Medulla oblongata (tissue), 1 donor: ENCODE data around the gene UNKL.

Source experiments
- DNase-seq: peaks from one replicate; pipeline ENCODE4 v3.0.0-alpha.2; 2015; ENCODE audit errors: extremely low spot score

The UNKL gene

GRCh38 chr16:1431497-1432270 is 17.2 kb upstream of the UNKL start:
- DNase-seq, result no peak

GRCh38 chr16:1430759-1431496 is 16.4 kb upstream of the UNKL start, which contains the start of gene PERCC1:
Gene PERCC1 (plus strand): TSS chr16:1431078. CDS start chr16:1432594, 1,516 bp downstream.
- no peak for DNase-seq

- no peak for DNase-seq
These were observed 15.8 kb upstream of the UNKL start for GRCh38 chr16:1430214-1430758.

- no peak for DNase-seq
These were observed 15.1 kb upstream of the UNKL start for GRCh38 chr16:1429631-1430030.

- DNase-seq, result no peak
These were observed 14.5 kb upstream of the UNKL start for GRCh38 chr16:1429012-1429411.

- DNase-seq, result no peak
These were observed 14.0 kb upstream of the UNKL start for GRCh38 chr16:1428511-1428910.

- DNase-seq, result no peak
These were observed 13.3 kb upstream of the UNKL start for GRCh38 chr16:1427473-1428461.

- no peak for DNase-seq
These were observed 12.4 kb upstream of the UNKL start for GRCh38 chr16:1426734-1427471.

GRCh38 chr16:1425616-1426370 is 11.3 kb upstream of the UNKL start:
- no peak for DNase-seq

- no peak for DNase-seq
These were observed 9.5 kb upstream of the UNKL start for GRCh38 chr16:1424028-1424427.

GRCh38 chr16:1422076-1422475 is 7.6 kb upstream of the UNKL start:
- no peak for DNase-seq

- no peak for DNase-seq
These were observed 5.6 kb upstream of the UNKL start for GRCh38 chr16:1420111-1420539.

GRCh38 chr16:1416521-1416941 is 2.0 kb upstream of the UNKL start:
- DNase-seq, result no peak

- DNase-seq, result peak; percentile 38
These were observed 596 bp downstream of the UNKL start for GRCh38 chr16:1413684-1414531.

- DNase-seq, result no peak
These were observed 1.7 kb downstream of the UNKL start for GRCh38 chr16:1412847-1413246.

- DNase-seq, result peak; percentile 93
These were observed 6.2 kb downstream of the UNKL start for GRCh38 chr16:1408171-1408837.

GRCh38 chr16:1407753-1408152 is 6.8 kb downstream of the UNKL start:
- peak; percentile 12 for DNase-seq

- DNase-seq, result no peak
These were observed 10.8 kb downstream of the UNKL start for GRCh38 chr16:1403733-1404132.

- no peak for DNase-seq
These were observed 11.5 kb downstream of the UNKL start for GRCh38 chr16:1403036-1403435.
